Liver (tissue), 9 donors: ENCODE measurements around the gene ATXN7L1. TPM values are rescaled to one million over a fixed set of nuclear protein-coding genes. Genes with fewer than 3 reads are reported as not detected.

Source experiments
- DNase-seq: peaks from one replicate; pipeline ENCODE4 v3.0.0-alpha.2; 2017; ENCODE audit warnings: low spot score
- H3K27ac ChIP-seq, 2 donors: one replicate each; pipeline ENCODE4 v1.7.0; 2013; ENCODE audit warnings: inconsistent platforms in 2 of 2, low read length in 2 of 2, control low read depth in 1 of 2, low read depth in 1 of 2, mild to moderate bottlenecking in 1 of 2
- H3K27me3 ChIP-seq, 4 donors: one replicate each; pipeline versions ENCODE4 v1.6.1 to v1.7.0; 2013; ENCODE audit warnings: low read length in 3 of 4, inconsistent platforms in 1 of 4, mild to moderate bottlenecking in 1 of 4, moderate library complexity in 1 of 4; ENCODE audit not compliant: control insufficient read depth in 4 of 4, insufficient read depth in 4 of 4
- H3K36me3 ChIP-seq, 4 donors: one replicate each; pipeline versions ENCODE4 v1.6.1 to v1.7.0; 2013; ENCODE audit warnings: low read length in 3 of 4, mild to moderate bottlenecking in 3 of 4, low read depth in 1 of 4, moderate library complexity in 1 of 4; ENCODE audit not compliant: control insufficient read depth in 4 of 4, insufficient read depth in 3 of 4
- H3K4me1 ChIP-seq, 4 donors: one replicate each; pipeline versions ENCODE4 v1.6.1 to v1.7.0; 2013; ENCODE audit warnings: low read length in 3 of 4, mild to moderate bottlenecking in 3 of 4, moderate library complexity in 1 of 4; ENCODE audit not compliant: control insufficient read depth in 4 of 4, insufficient read depth in 4 of 4
- H3K4me3 ChIP-seq, 3 donors: one replicate each; pipeline versions ENCODE4 v1.6.1 to v1.7.0; 2013; ENCODE audit warnings: low read length in 3 of 3, control low read depth in 1 of 3, low read depth in 1 of 3, mild to moderate bottlenecking in 1 of 3
- H3K9ac ChIP-seq, 2 donors: one replicate each; pipeline ENCODE4 v1.7.0; 2013; ENCODE audit warnings: low read length in 2 of 2, mild to moderate bottlenecking in 2 of 2, moderate library complexity in 2 of 2, control low read depth in 1 of 2, low read depth in 1 of 2
- H3K9me3 ChIP-seq, 4 donors: one replicate each; pipeline versions ENCODE4 v1.6.1 to v1.7.0; 2013; ENCODE audit warnings: low read length in 3 of 4; ENCODE audit not compliant: control insufficient read depth in 4 of 4
- EGR1 ChIP-seq, 2 donors: IDR thresholded peaks; 2 replicates each; pipeline ENCODE4 v1.6.1; 2016 to 2018; ENCODE audit warnings: antibody characterized with exemption in 2 of 2, low read depth in 2 of 2
- FOXA1 ChIP-seq: IDR thresholded peaks from 2 replicates; pipeline ENCODE4 v1.6.1; 2016; ENCODE audit warnings: antibody characterized with exemption
- FOXA2 ChIP-seq: IDR thresholded peaks from 2 replicates; pipeline ENCODE4 v1.6.1; 2016; ENCODE audit warnings: antibody characterized with exemption
- GABPA ChIP-seq, 2 donors: IDR thresholded peaks in 1 of 2; conservative IDR thresholded peaks in 1 of 2; 2 replicates each; pipeline ENCODE4 v1.6.1; 2016; ENCODE audit warnings: antibody characterized with exemption in 2 of 2, mild to moderate bottlenecking in 1 of 2, moderate library complexity in 1 of 2
- HNF4A ChIP-seq, 2 donors: conservative IDR thresholded peaks; 2 replicates each; pipeline ENCODE4 v1.6.1; 2016; ENCODE audit warnings: antibody characterized with exemption in 2 of 2, mild to moderate bottlenecking in 2 of 2
- HNF4G ChIP-seq: IDR thresholded peaks from 2 replicates; pipeline ENCODE4 v1.6.1; 2016; ENCODE audit warnings: antibody characterized with exemption
- JUND ChIP-seq, 2 donors: IDR thresholded peaks; 2 replicates each; pipeline ENCODE4 v1.6.1; 2016; ENCODE audit warnings: antibody characterized with exemption in 2 of 2
- NR2F2 ChIP-seq: IDR thresholded peaks from 2 replicates; pipeline ENCODE4 v1.6.1; 2016; ENCODE audit warnings: antibody characterized with exemption
- RAD21 ChIP-seq, 2 donors: IDR thresholded peaks; 2 replicates each; pipeline ENCODE4 v1.6.1; 2016; ENCODE audit warnings: antibody characterized with exemption in 2 of 2, mild to moderate bottlenecking in 2 of 2
- RXRA ChIP-seq, 2 donors: IDR thresholded peaks; 2 replicates each; pipeline ENCODE4 v1.6.1; 2017 to 2018; ENCODE audit warnings: antibody characterized with exemption in 2 of 2, mild to moderate bottlenecking in 1 of 2
- SP1 ChIP-seq: IDR thresholded peaks from 2 replicates; pipeline ENCODE4 v1.6.1; 2018; ENCODE audit warnings: antibody characterized with exemption, mild to moderate bottlenecking
- TAF1 ChIP-seq: conservative IDR thresholded peaks from 2 replicates; pipeline ENCODE4 v1.6.1; 2016; ENCODE audit warnings: antibody characterized with exemption, mild to moderate bottlenecking
- YY1 ChIP-seq: IDR thresholded peaks from 2 replicates; pipeline ENCODE4 v1.6.1; 2016; ENCODE audit warnings: antibody characterized with exemption, mild to moderate bottlenecking
- WGBS: extraction: QIAGEN DNeasy Blood & Tissue Kit; methylation state at CpG from one replicate; pipeline ENCODE4 v1.1.7; 2013; 5-methylcytosine and 5-hydroxymethylcytosine counted together
- polyA plus RNA-seq, 2 donors: library from polyadenylated mRNA; stranded (reverse) in 1 of 2; unstranded in 1 of 2; fragments of 200-250 nt in 1 of 2; fragments of >200 nt in 1 of 2; fragmentation: Nextera tagmentation in 1 of 2; extraction: Ambion mirVana in 1 of 2; gene quantifications; one replicate each; pipeline versions ENCODE4 v1.2.1 to v1.2.3, GENCODE V29; 2013 to 2015
- total RNA-seq, 2 donors: library from RNA; depleted of rRNA; stranded (reverse); fragments of >200 nt; gene quantifications; one replicate each; pipeline ENCODE4 v1.2.3, GENCODE V29; 2014
- TF ChIP-seq, protein P1 (sequence below): IDR thresholded peaks from 2 replicates; pipeline ENCODE4 v1.6.1; 2016; ENCODE audit warnings: antibody characterized with exemption
- TF ChIP-seq, protein P2 (sequence below): IDR thresholded peaks from 2 replicates; pipeline ENCODE4 v1.6.1; 2016; ENCODE audit warnings: antibody characterized with exemption
- TF ChIP-seq, protein P3 (sequence below): IDR thresholded peaks from 2 replicates; pipeline ENCODE4 v1.6.1; 2016; ENCODE audit warnings: antibody characterized with exemption
- TF ChIP-seq, protein P4 (sequence below): IDR thresholded peaks from 2 replicates; pipeline ENCODE4 v1.6.1; 2016; ENCODE audit warnings: antibody characterized with exemption, mild to moderate bottlenecking
- TF ChIP-seq, protein P5 (sequence below): fragments of 150-350 bp; IDR thresholded peaks from 2 replicates; pipeline ENCODE4 v1.5.1; 2017; ENCODE audit warnings: improper control_type of control experiment, low read depth, low read length; ENCODE audit not compliant: missing input control
- donor health status: healthy.
- donor health status: healthy.
- donor health status: healthy.
- donor health status: healthy.
- donor health status: healthy.

Gene ATXN7L1
- total and polyA plus RNA-seq, 4 donors = 2.1 to 7.4 (median 5.3) TPM

DNA sequence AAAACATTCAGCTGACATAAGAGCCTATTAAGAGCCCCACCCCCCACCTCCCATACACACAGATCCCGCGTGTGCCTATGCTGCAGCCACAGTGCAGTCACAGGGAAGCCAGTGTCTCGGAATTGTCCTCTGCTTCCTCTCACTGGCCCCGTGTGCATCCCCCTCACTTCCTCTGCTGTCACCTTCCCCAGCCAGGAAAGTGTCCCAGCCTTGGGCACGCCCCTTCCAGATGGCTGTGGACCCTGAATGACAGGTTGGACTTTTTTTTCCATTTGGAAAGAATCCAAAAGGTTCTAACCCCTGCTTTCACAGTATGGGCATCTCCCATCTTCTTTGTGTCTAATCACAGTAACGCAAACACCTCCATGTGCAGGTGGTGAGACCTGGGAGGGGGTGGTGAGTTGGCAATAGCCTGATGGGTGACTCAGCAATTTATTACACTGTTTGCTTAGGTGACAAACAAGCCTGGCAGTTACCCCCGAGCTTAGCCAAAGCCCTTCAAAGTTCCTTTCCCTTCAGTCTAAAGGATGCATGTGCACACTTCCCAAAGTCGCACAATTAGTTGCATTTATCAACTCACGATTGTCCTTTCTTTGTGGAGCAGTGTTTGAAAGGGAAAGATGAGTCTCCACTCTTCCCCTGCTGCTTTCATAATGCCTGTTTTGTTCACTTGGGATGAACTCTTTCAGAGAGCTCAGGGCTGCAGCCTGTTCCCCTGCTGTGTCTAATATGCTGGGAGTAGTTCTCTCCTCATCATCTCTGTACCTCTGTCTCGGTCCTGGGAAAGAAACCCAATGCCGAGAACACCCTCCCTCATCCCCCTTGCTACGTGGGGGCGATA, 227.6 kb downstream of the ATXN7L1 start:
- WGBS = 68% methylated on average over 13 of the region's 13 CpGs
- DNase-seq = no peak

More for the DNA sequence above, 227.6 kb downstream of the ATXN7L1 start:
- Histone ChIP-seq H3K9me3 (no peaks in the 10 kb centered on the region), H3K4me1 (peaks cover 4 to 41% (median 31%) of the 10 kb centered on the region in 4 donors), H3K4me3 (no peak overlapping the region), H3K27me3 (no peaks in the 10 kb centered on the region), H3K9ac (no peak overlapping the region), H3K36me3 (peaks cover 0 to 3% (median under 1%) of the 10 kb centered on the region in 4 donors), H3K27ac (no peak overlapping the region)
- TF ChIP-seq, protein P1, sequence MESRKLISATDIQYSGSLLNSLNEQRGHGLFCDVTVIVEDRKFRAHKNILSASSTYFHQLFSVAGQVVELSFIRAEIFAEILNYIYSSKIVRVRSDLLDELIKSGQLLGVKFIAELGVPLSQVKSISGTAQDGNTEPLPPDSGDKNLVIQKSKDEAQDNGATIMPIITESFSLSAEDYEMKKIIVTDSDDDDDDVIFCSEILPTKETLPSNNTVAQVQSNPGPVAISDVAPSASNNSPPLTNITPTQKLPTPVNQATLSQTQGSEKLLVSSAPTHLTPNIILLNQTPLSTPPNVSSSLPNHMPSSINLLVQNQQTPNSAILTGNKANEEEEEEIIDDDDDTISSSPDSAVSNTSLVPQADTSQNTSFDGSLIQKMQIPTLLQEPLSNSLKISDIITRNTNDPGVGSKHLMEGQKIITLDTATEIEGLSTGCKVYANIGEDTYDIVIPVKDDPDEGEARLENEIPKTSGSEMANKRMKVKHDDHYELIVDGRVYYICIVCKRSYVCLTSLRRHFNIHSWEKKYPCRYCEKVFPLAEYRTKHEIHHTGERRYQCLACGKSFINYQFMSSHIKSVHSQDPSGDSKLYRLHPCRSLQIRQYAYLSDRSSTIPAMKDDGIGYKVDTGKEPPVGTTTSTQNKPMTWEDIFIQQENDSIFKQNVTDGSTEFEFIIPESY = no peak
- no peak for TF ChIP-seq TAF1
- TF ChIP-seq FOXA1 = no peak
- no peak for TF ChIP-seq EGR1 (IDR thresholded peaks at IDR 0.05; ENCODE audit: low read depth in 2 of 2)
- peak in 1 of 2 donors; percentile 33 for TF ChIP-seq HNF4A (conservative IDR thresholded peaks at IDR 0.05)
- TF ChIP-seq GABPA (IDR thresholded peaks at IDR 0.05 in 1 of 2, conservative IDR thresholded peaks at IDR 0.05 in 1 of 2) = no peak
- TF ChIP-seq RXRA (IDR thresholded peaks at IDR 0.05) = peak in 1 of 2 donors; percentile 33
- no peak for TF ChIP-seq NR2F2
- TF ChIP-seq SP1 = no peak
- TF ChIP-seq, protein P2, sequence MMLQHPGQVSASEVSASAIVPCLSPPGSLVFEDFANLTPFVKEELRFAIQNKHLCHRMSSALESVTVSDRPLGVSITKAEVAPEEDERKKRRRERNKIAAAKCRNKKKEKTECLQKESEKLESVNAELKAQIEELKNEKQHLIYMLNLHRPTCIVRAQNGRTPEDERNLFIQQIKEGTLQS = no peak
- peak; percentile 32 for TF ChIP-seq YY1
- TF ChIP-seq FOXA2 = peak; percentile 16
- no peak for TF ChIP-seq JUND (IDR thresholded peaks at IDR 0.05)
- TF ChIP-seq, protein P3, sequence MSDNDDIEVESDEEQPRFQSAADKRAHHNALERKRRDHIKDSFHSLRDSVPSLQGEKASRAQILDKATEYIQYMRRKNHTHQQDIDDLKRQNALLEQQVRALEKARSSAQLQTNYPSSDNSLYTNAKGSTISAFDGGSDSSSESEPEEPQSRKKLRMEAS = peak; percentile 26
- TF ChIP-seq, protein P4, sequence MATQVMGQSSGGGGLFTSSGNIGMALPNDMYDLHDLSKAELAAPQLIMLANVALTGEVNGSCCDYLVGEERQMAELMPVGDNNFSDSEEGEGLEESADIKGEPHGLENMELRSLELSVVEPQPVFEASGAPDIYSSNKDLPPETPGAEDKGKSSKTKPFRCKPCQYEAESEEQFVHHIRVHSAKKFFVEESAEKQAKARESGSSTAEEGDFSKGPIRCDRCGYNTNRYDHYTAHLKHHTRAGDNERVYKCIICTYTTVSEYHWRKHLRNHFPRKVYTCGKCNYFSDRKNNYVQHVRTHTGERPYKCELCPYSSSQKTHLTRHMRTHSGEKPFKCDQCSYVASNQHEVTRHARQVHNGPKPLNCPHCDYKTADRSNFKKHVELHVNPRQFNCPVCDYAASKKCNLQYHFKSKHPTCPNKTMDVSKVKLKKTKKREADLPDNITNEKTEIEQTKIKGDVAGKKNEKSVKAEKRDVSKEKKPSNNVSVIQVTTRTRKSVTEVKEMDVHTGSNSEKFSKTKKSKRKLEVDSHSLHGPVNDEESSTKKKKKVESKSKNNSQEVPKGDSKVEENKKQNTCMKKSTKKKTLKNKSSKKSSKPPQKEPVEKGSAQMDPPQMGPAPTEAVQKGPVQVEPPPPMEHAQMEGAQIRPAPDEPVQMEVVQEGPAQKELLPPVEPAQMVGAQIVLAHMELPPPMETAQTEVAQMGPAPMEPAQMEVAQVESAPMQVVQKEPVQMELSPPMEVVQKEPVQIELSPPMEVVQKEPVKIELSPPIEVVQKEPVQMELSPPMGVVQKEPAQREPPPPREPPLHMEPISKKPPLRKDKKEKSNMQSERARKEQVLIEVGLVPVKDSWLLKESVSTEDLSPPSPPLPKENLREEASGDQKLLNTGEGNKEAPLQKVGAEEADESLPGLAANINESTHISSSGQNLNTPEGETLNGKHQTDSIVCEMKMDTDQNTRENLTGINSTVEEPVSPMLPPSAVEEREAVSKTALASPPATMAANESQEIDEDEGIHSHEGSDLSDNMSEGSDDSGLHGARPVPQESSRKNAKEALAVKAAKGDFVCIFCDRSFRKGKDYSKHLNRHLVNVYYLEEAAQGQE = no peak
- TF ChIP-seq, protein P5, sequence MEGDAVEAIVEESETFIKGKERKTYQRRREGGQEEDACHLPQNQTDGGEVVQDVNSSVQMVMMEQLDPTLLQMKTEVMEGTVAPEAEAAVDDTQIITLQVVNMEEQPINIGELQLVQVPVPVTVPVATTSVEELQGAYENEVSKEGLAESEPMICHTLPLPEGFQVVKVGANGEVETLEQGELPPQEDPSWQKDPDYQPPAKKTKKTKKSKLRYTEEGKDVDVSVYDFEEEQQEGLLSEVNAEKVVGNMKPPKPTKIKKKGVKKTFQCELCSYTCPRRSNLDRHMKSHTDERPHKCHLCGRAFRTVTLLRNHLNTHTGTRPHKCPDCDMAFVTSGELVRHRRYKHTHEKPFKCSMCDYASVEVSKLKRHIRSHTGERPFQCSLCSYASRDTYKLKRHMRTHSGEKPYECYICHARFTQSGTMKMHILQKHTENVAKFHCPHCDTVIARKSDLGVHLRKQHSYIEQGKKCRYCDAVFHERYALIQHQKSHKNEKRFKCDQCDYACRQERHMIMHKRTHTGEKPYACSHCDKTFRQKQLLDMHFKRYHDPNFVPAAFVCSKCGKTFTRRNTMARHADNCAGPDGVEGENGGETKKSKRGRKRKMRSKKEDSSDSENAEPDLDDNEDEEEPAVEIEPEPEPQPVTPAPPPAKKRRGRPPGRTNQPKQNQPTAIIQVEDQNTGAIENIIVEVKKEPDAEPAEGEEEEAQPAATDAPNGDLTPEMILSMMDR = no peak
- no peak for TF ChIP-seq HNF4G
- TF ChIP-seq RAD21 (IDR thresholded peaks at IDR 0.05) = no peak
